ENCODE measurements around the gene PIK3R5.

DNA sequence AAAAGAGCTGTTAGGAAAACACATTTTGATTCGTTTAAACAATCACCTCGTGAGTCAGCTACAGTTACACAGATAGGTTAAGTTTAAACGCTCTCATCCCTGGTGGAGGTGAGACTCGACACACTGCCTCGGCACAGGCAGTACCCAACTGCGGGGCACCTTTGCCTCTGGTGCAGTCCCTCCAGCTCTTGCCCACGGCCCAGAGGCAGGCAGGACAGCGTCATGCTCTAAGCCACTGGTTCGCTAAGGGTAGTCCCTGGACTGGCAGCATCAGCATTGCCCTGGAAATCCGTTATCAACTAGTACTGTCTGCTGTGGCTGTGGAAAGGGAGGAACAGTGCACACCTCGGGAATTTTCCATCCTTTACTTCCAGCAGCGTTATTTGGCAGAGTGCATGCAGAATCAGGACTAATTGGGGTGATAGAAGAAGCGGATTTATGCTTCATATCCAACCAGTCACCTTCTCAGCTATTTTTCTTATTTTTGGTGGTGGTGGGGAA is 94.4 kb downstream of the PIK3R5 start:
- TF ChIP-seq RAD21 (conservative IDR thresholded peaks at IDR 0.05) (no peak), POLR2AphosphoS5 (IDR thresholded peaks at IDR 0.05) (no peak), TAF1 (IDR thresholded peaks at IDR 0.05; ENCODE audit: low read depth) (no peak), SMC3 (conservative IDR thresholded peaks at IDR 0.05; ENCODE audit: poor library complexity) (no peak)
- TF ChIP-seq, protein P1, sequence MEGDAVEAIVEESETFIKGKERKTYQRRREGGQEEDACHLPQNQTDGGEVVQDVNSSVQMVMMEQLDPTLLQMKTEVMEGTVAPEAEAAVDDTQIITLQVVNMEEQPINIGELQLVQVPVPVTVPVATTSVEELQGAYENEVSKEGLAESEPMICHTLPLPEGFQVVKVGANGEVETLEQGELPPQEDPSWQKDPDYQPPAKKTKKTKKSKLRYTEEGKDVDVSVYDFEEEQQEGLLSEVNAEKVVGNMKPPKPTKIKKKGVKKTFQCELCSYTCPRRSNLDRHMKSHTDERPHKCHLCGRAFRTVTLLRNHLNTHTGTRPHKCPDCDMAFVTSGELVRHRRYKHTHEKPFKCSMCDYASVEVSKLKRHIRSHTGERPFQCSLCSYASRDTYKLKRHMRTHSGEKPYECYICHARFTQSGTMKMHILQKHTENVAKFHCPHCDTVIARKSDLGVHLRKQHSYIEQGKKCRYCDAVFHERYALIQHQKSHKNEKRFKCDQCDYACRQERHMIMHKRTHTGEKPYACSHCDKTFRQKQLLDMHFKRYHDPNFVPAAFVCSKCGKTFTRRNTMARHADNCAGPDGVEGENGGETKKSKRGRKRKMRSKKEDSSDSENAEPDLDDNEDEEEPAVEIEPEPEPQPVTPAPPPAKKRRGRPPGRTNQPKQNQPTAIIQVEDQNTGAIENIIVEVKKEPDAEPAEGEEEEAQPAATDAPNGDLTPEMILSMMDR (IDR thresholded peaks at IDR 0.05; ENCODE audit: poor library complexity, severe bottlenecking), result no peak

Measured in neural cell (in vitro differentiated cells).